Measurements from ENCODE around the gene HLA-DQA2.
"Not testable (repeated sequence)": the region's sequence is repeated elsewhere in the genome, so short reads cannot be mapped to it uniquely, and the experiment has no call there.

The HLA-DQA2 gene

DNA sequence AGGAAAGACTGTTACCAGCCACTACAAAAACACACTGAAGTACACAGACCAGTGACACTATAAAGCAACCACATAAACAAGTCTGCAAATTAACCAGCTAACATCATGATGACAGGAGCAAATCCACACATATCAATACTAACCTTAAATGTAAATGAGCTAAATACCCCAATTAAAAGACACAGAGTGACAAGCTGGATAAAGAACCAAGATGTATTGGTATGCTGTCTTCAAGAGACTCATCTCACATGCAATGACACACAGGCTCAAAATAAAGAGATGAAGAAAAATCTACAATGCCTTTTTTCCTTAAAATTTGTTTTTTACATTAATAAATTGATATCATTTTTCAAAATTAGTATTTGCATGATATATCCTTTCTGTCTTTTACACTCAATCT lies 41.7 kb downstream of the HLA-DQA2 start:
- DNase-seq = not testable (repeated sequence)

DNA sequence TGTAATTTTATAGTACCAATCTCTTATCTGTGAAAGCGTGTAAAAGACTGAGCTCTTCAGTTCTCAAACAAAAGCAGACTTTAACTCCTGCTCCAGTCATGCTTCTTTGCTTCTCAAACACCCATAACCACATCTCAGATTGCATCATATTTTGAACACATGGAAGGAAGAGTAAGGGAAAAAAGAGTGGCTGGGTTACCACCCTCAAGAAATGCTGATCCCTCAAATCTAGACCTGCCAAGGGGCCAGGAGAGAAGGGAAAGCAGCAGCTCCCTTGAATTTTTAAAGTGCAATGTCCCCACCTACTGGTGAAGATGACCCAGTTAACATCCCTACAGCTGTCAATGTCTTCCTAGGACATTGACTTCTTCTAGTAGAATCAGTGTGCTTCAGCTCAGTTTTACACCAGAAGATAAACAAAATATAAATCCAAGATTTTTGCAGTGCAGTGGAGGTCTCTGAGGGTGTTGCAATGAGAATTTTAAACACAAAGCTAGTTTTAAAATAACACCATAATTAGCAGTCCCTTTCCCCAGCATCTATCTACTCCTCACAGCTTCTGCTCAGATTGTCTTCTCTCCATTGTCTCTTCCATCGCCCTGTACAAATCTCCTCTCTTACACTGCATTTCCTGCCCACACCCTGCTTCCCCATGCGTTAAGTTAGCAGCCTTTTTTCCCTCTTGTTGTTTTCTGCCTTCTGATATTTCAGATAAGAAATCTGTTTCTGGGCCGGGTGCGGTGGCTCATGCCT lies 44.8 kb downstream of the HLA-DQA2 start:
- no peak for DNase-seq

DNA sequence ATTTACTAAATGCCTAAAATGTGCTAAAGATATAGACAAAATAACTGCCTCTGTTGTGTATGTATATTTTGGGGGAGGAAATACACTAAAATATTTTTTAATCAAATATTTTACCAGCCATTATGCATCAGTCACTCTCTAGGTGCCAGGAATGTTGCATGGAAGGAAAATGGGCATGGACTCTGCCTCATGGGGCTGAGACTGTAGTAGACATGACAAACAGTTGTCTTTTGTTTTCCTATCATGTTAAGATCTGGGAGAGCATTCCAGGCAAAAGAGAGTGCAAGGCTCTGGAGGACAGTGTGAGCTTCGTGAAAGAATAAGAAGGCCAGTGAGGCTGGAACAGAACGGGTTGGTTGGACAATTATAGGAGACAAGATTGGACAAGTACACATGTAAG lies 49.1 kb downstream of the HLA-DQA2 start:
- no peak for DNase-seq

DNA sequence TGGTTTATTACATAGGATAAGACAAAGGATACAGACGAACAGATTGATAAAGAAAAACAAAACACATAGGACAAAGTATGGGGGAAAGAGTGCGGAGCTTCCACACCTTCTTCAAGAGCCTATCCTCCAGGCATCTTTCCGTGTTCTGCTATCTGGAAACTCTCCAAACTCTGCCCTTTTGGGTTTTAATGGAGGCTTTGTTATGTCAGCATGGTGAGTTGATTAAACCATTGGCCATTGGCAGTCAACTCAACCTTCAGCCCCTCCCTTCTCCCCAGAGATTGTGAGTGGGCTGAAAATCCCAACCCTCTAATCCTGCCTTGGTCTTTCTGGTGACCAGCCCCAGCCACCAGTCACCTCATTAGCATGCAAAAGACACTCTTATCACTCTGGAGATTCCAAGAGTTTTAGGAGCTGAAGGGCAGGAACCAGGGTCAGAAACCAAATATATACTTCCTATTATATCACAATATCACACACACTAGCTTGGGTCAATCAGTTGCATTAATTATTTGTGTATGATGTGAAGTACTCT lies 51.8 kb downstream of the HLA-DQA2 start:
- no peak for DNase-seq

DNA sequence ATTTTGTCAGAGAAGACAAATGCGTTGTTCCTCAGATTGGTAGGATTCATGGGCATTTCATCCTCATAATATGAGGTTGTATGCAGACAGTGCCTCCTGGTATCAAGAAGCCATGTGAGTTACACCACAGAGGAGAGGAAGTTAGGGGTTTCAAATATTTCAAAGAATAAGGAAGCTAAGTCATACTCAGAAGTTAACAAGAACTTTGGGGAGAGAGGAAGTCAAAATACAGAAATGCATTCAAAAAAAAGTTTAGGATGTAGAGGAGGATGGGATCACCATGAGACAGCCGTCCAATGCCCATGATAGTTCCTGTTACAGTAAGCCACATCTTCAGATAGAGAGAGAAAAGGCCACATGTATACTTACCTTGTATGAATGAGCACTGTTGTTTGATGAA lies 53.3 kb downstream of the HLA-DQA2 start:
- DNase-seq = no peak

Data from NCI-H446 treated with DMSO at 0.1 percent for 48 hours (cell line).